ES-I3 (cell line): ENCODE results near the gene TRAM2.

Source experiments
- H3K36me3 ChIP-seq: 2 replicates; pipeline ENCODE4 v1.6.1; 2013; ENCODE audit warnings: mild to moderate bottlenecking, low read length, control low read depth, moderate library complexity; ENCODE audit not compliant: insufficient read depth
- H3K4me1 ChIP-seq: 2 replicates; pipeline ENCODE4 v1.6.1; 2013; ENCODE audit warnings: mild to moderate bottlenecking, control low read depth, low read length; ENCODE audit not compliant: insufficient read depth
- H3K9ac ChIP-seq: 2 replicates; pipeline ENCODE4 v1.6.1; 2013; ENCODE audit warnings: low read depth, mild to moderate bottlenecking, low read length, moderate library complexity
- H3K9me3 ChIP-seq: 2 replicates; pipeline ENCODE4 v1.6.1; 2013; ENCODE audit warnings: mild to moderate bottlenecking, low read length, moderate library complexity; ENCODE audit not compliant: control insufficient read depth, insufficient read depth

The TRAM2 gene

GRCh38 chr6:52513896-52514295 is 63.0 kb downstream of the TRAM2 start:
- Histone ChIP-seq H3K9me3 (no peaks in the 10 kb centered on the region), H3K9ac (no peak overlapping the region), H3K36me3 (peaks cover 16% of the 10 kb centered on the region), H3K4me1 (peaks cover 60% of the 10 kb centered on the region)

- Histone ChIP-seq H3K9me3 (no peaks in the 10 kb centered on the region), H3K4me1 (peaks cover 56% of the 10 kb centered on the region), H3K36me3 (peaks cover 16% of the 10 kb centered on the region), H3K9ac (no peak overlapping the region)
Observed at GRCh38 chr6:52513464-52513863, 63.4 kb downstream of the TRAM2 start.

- H3K9ac ChIP-seq: no peak overlapping the region
- H3K36me3 ChIP-seq: peaks cover 26% of the 10 kb centered on the region
- peaks cover 45% of the 10 kb centered on the region for H3K4me1 ChIP-seq
- H3K9me3 ChIP-seq: no peaks in the 10 kb centered on the region
Observed at GRCh38 chr6:52512199-52512598, 64.7 kb downstream of the TRAM2 start.

DNA sequence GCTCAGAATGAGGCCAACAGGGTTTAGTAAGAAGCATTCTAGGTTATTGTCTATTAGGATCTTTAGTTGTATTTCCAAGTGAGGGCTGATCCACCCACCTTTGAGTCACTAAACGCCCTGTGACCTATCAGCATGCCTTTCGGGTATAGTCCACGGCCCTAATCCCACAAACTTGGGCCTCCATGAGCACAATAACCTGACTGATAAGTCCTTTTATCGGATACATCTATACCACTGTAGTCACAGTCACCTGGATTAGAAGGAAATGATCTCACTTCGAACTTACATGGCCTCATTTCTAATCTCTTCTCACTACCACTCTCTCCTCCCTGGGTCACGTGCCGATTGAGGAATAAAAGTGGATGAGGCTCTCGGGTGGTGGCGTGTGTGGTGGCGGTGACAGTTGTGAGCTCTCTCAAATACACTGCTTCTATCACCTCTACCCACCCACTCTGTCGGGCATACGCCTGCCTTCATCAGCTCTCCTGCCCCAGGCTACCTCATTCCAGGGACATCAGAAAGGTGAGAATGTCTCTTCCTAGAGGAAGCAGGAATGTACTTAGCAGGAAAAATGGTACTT is 65.2 kb downstream of the TRAM2 start:
- Histone ChIP-seq H3K9ac (no peak overlapping the region), H3K9me3 (no peaks in the 10 kb centered on the region), H3K36me3 (peaks cover 27% of the 10 kb centered on the region), H3K4me1 (peaks cover 42% of the 10 kb centered on the region)

GRCh38 chr6:52511163-52511562 is 65.7 kb downstream of the TRAM2 start:
- Histone ChIP-seq H3K4me1 (peaks cover 42% of the 10 kb centered on the region), H3K9ac (no peak overlapping the region), H3K9me3 (no peaks in the 10 kb centered on the region), H3K36me3 (peaks cover 24% of the 10 kb centered on the region)

GRCh38 chr6:52510213-52510562 is 66.7 kb downstream of the TRAM2 start:
- Histone ChIP-seq H3K9me3 (no peaks in the 10 kb centered on the region), H3K36me3 (peaks cover 20% of the 10 kb centered on the region), H3K9ac (no peak overlapping the region), H3K4me1 (peaks cover 39% of the 10 kb centered on the region)

DNA sequence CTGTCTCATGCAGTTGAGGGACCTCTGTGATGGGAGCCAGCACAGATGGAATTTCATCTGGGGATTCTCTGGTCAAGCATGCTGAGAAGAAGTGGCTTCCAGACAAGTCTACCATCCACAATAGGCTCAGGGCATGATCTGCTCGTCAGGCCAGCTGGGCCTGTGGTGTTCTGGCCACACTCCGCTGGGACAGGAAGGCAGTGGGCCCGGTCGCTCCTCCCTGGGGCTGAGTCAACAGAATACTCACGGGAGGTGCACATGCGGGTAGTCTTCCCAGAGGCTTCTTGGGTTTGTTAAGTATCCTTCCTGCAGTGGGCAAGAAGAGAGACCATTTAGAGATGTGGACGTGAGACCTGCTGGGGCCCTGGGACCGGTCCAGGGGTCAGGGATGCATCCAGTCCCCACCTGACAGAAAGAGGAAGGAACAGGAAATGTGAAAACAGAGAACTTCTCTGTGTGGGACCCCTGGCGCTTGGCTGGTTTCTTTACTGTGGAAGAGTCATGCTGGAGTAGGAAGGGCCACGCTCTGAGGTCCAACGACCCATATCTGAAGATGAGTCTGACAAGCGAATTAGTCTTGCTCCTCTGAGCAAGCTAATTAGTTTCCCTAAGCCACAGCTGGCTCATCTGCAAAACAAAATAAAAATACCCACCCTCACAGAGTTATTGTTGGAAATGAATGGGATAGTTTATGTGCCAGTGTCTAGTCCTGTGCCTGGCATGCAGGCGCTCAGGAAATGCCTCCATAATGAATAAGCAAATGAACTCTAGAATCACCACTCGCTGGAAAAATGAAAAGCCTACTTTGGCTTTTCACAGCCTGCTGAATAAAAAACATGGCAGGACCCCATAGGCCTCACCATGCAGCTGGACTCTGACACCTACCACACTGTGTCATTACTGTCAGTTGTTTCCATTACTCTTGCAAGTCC is 67.3 kb downstream of the TRAM2 start:
- no peaks in the 10 kb centered on the region for H3K9me3 ChIP-seq
- H3K4me1 ChIP-seq: peaks cover 38% of the 10 kb centered on the region
- H3K36me3 ChIP-seq: peaks cover 20% of the 10 kb centered on the region
- H3K9ac ChIP-seq: no peak overlapping the region

DNA sequence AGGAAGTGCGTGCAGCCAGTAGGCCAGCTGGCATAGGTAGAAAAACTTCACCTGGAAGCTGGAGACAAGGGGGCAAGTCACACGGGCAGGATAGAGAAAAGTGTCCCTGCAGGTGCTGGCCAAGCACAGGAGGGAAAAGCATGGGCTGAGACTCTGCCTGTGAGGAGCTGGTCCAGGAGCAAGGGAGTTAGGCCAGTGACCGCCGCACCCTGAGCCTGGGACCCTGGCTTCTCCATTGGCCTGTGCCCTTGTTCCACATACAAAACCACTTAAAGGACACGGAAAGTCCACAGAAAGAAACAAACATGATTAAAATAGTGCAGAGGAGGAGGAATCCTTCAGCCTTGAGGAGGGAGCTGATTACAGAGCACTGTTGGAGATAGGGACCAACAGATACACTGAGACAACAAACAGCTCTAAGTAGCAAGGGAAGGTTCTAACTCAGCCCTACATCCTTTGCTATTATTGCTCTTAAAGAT is 68.6 kb downstream of the TRAM2 start:
- Histone ChIP-seq H3K9me3 (no peaks in the 10 kb centered on the region), H3K4me1 (peaks cover 44% of the 10 kb centered on the region), H3K9ac (no peak overlapping the region), H3K36me3 (peaks cover 20% of the 10 kb centered on the region)

- peaks cover 38% of the 10 kb centered on the region for H3K4me1 ChIP-seq
- H3K9me3 ChIP-seq: no peaks in the 10 kb centered on the region
- H3K36me3 ChIP-seq: peaks cover 14% of the 10 kb centered on the region
- no peak overlapping the region for H3K9ac ChIP-seq
Observed at GRCh38 chr6:52507557-52508260, 69.2 kb downstream of the TRAM2 start.

DNA sequence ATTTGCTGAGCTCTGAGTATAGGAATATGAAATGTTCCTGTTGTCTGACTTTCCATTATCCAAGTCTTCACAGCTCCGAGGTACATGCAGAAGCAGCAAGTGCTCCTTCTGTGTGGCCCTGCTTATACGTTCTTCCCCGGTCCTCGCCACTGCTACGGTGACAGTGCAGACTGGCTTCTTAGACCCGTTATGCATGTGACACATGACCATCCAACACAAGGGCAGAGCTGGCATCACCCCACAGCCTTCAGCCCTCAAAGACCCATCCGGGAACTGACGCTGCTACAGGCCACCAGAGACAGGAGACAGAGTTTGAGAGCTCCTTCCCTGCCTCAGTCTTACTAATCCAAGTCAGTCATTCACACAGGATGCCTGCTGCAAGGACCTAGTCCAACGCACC is 70.4 kb downstream of the TRAM2 start:
- Histone ChIP-seq H3K4me1 (peaks cover 27% of the 10 kb centered on the region), H3K9ac (no peak overlapping the region), H3K9me3 (no peaks in the 10 kb centered on the region), H3K36me3 (peaks cover 14% of the 10 kb centered on the region)

GRCh38 chr6:52505726-52506409 is 71.0 kb downstream of the TRAM2 start:
- peaks cover 14% of the 10 kb centered on the region for H3K36me3 ChIP-seq
- H3K9ac ChIP-seq: no peak overlapping the region
- H3K4me1 ChIP-seq: peaks cover 27% of the 10 kb centered on the region

DNA sequence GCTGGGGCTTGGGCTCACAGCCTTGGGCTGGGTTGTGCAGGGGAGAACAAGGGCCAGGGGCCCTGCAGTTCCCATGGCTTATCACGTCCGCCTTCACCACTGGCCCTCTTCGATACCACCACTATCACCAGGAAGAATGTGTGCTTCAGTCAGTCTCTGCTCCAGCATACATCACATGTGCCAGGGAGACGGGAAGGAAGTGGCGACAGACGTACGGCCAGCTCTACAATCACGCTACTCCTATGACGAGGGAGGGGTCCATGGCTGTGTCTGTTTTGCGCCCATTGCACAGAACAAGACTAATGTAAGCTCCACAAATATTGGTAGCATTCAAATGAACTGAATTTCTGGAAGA is 72.1 kb downstream of the TRAM2 start:
- Histone ChIP-seq H3K36me3 (peaks cover 11% of the 10 kb centered on the region), H3K4me1 (peaks cover 22% of the 10 kb centered on the region), H3K9me3 (no peaks in the 10 kb centered on the region), H3K9ac (no peak overlapping the region)

More at GRCh38 chr6:52505726-52506409, 71.0 kb downstream of the TRAM2 start:
- no peaks in the 10 kb centered on the region for H3K9me3 ChIP-seq

DNA sequence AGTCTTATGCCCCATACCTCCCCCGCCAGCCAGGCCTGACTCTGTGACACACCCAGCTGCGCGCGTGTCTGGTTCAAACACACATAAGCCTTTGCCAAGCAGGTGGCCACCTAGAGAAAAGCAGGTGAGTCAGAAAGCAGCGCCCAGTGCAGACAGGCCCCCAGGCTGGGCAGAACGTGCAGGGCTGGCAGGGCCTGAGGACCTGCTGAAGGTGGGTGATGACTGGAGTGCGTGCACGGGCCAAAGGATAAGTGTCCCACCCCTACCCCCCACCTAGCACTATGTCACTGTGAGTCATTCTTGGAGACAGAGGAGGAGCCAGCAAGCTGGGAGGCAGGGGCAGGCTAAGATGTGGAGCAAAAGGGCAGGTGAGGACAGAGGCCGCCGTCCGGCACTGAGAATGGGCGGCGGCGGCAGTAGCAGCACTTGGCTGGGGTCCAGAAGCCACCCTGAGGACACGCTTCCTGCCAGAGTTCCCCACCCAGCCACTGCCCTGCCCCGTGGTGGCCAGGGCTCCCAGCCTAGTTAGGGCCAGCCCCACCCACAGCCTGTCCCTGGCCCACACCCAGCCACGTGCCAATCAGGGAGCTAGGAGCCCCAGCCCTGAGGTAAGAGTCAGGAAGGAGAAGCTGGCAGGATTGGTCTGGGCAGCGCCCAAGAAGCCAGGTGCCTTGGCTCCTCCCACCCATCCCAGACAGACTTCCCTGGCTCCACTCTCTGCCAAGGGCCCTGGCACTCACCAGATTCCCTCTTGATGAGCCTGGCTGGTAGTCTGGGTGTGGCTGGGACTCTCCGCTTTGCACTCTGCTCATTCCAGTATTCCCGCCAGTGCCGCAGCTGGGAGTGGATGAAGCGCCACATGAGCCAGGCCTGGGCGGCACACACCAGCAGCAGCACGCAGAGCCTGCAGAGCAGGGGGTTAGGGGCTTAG is 72.7 kb downstream of the TRAM2 start:
- peaks cover 11% of the 10 kb centered on the region for H3K36me3 ChIP-seq
- no peak overlapping the region for H3K9ac ChIP-seq
- H3K4me1 ChIP-seq: peaks cover 23% of the 10 kb centered on the region
- no peaks in the 10 kb centered on the region for H3K9me3 ChIP-seq
